Measurements from ENCODE around the gene DNAJC4.

DNAJC4 gene

GRCh38 chr11:64230985-64231365, 627 bp downstream of the DNAJC4 start:
- no peak for DNase-seq

- DNase-seq = no peak
Measured at GRCh38 chr11:64231546-64231945, 1.2 kb downstream of the DNAJC4 start.

- no peak for DNase-seq
Measured at GRCh38 chr11:64232182-64232966, 2.0 kb downstream of the DNAJC4 start.

- no peak for DNase-seq
Measured at GRCh38 chr11:64232967-64233315, 2.6 kb downstream of the DNAJC4 start.

GRCh38 chr11:64233913-64234586, 3.7 kb downstream of the DNAJC4 start, which contains the start of gene VEGFB:
TSS of gene VEGFB (plus strand) at chr11:64234584. CDS start at chr11:64234834, 250 bp downstream.
- DNase-seq = peak; percentile 65

- DNase-seq = peak; percentile 35
Measured at GRCh38 chr11:64234647-64235379, 4.5 kb downstream of the DNAJC4 start.

GRCh38 chr11:64235437-64236161, 5.3 kb downstream of the DNAJC4 start:
- DNase-seq = no peak

- no peak for DNase-seq
Measured at GRCh38 chr11:64237484-64237951, 7.2 kb downstream of the DNAJC4 start.

GRCh38 chr11:64238076-64238475, 7.7 kb downstream of the DNAJC4 start:
- no peak for DNase-seq

GRCh38 chr11:64238999-64239398, 8.7 kb downstream of the DNAJC4 start:
- no peak for DNase-seq

GRCh38 chr11:64239662-64240434, 9.5 kb downstream of the DNAJC4 start:
- DNase-seq = no peak

- peak; percentile 97 for DNase-seq
Measured at GRCh38 chr11:64240435-64241240, 10.3 kb downstream of the DNAJC4 start, which contains the start of gene FKBP2. TSS of gene FKBP2 (plus strand) at chr11:64241095. CDS start at chr11:64242388, 1,293 bp downstream.

GRCh38 chr11:64241241-64241490, 10.8 kb downstream of the DNAJC4 start:
- peak; percentile 98 for DNase-seq

- DNase-seq = no peak
Measured at GRCh38 chr11:64241491-64242374, 11.4 kb downstream of the DNAJC4 start.

GRCh38 chr11:64243236-64243854, 13.0 kb downstream of the DNAJC4 start:
- no peak for DNase-seq

GRCh38 chr11:64244107-64244506, 13.8 kb downstream of the DNAJC4 start:
- DNase-seq = no peak

- no peak for DNase-seq
Measured at GRCh38 chr11:64244966-64245365, 14.6 kb downstream of the DNAJC4 start.

- DNase-seq = peak; percentile 44
Measured at GRCh38 chr11:64245401-64245796, 15.1 kb downstream of the DNAJC4 start.

GRCh38 chr11:64245797-64246620, 15.7 kb downstream of the DNAJC4 start:
- peak; percentile 68 for DNase-seq
